Measurements from ENCODE around the gene SNAPIN.
A peak's percentile ranks its signal among the peaks of the same experiment; 100 is the strongest.
"Not testable (repeated sequence)": the region's sequence is repeated elsewhere in the genome, so short reads cannot be mapped to it uniquely, and the experiment has no call there.

Gene SNAPIN

DNA sequence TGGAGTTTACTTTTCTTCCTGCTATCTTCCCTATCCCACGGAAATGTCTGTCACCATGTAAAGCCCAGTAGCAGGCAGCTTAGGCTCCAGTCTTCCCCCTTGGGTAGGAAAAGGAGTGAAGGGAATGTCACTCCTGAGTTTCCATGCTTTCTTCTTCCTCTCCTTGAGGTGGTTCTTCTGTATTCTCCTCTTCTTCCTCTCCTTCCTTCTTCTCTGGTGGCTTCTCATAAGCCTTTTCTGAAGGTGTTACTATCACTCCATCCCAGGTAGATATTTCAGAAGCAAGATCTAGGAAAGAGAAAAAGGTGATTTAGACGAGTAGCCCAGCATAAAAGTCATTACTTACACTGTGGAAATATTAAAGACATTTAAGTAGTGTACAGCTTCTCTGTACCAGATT lies 3.8 kb downstream of the SNAPIN start:
- H3K36me3 ChIP-seq (replicated peaks; ENCODE audit: low read depth, low read length) = peaks cover 57% of the 10 kb centered on the region
- H4K20me1 ChIP-seq (ENCODE audit: insufficient read depth, low read length) = no peaks in the 10 kb centered on the region

DNA sequence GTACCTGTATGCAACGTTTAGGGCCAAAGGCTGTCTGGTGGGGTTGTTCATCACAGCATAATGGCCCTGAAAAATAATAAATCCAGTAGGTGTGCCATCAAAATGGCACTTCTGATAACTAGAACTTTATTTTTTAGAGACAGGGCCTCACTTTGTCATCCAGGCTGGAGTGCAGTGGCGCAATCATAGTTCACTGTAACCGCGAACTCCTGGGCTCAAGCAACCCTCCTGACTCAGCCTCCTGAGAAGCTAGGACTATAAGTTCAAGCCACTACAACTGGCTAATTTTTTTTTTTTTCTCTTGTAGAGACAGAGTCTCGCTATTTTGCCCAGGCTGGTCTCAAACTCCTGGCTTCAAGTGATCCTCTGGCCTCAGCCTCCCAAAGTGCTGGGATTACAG lies 4.7 kb downstream of the SNAPIN start:
- no peak overlapping the region for H3K4me3 ChIP-seq (ENCODE audit: low read length)
- no peak overlapping the region for H3K27ac ChIP-seq (ENCODE audit: low read length)
- H3K9me3 ChIP-seq (ENCODE audit: insufficient read depth, low read length) = no peaks in the 10 kb centered on the region
- H3K4me2 ChIP-seq (ENCODE audit: low read length) = no peak overlapping the region
- H3K36me3 ChIP-seq (replicated peaks; ENCODE audit: low read depth, low read length) = peaks cover 67% of the 10 kb centered on the region
- TF ChIP-seq, protein P1, sequence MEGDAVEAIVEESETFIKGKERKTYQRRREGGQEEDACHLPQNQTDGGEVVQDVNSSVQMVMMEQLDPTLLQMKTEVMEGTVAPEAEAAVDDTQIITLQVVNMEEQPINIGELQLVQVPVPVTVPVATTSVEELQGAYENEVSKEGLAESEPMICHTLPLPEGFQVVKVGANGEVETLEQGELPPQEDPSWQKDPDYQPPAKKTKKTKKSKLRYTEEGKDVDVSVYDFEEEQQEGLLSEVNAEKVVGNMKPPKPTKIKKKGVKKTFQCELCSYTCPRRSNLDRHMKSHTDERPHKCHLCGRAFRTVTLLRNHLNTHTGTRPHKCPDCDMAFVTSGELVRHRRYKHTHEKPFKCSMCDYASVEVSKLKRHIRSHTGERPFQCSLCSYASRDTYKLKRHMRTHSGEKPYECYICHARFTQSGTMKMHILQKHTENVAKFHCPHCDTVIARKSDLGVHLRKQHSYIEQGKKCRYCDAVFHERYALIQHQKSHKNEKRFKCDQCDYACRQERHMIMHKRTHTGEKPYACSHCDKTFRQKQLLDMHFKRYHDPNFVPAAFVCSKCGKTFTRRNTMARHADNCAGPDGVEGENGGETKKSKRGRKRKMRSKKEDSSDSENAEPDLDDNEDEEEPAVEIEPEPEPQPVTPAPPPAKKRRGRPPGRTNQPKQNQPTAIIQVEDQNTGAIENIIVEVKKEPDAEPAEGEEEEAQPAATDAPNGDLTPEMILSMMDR (IDR thresholded peaks at IDR 0.05; ENCODE audit: low read depth, low read length) = no peak
- no peak for TF ChIP-seq EZH2phosphoT487 (IDR thresholded peaks at IDR 0.05; ENCODE audit: low read depth)
- peaks cover 8% of the 10 kb centered on the region for H3K4me1 ChIP-seq (ENCODE audit: low read length)
- peaks cover 26% of the 10 kb centered on the region for H3K79me2 ChIP-seq (ENCODE audit: low read length)
- H4K20me1 ChIP-seq (ENCODE audit: insufficient read depth, low read length) = no peaks in the 10 kb centered on the region
- no peak overlapping the region for H2AFZ ChIP-seq (ENCODE audit: low read depth, low read length)
- no peak overlapping the region for H3K9ac ChIP-seq (ENCODE audit: low read length)
- no peaks in the 10 kb centered on the region for H3K27me3 ChIP-seq (ENCODE audit: low read depth, low read length)

More for the DNA sequence above, 3.8 kb downstream of the SNAPIN start:
- Histone ChIP-seq H3K9ac (ENCODE audit: low read length) (no peak overlapping the region), H3K4me1 (ENCODE audit: low read length) (peaks cover 13% of the 10 kb centered on the region), H3K9me3 (ENCODE audit: insufficient read depth, low read length) (no peaks in the 10 kb centered on the region), H3K4me2 (ENCODE audit: low read length) (no peak overlapping the region), H3K27ac (ENCODE audit: low read length) (no peak overlapping the region), H3K27me3 (ENCODE audit: low read depth, low read length) (no peaks in the 10 kb centered on the region), H3K79me2 (ENCODE audit: low read length) (peaks cover 16% of the 10 kb centered on the region), H2AFZ (ENCODE audit: low read depth, low read length) (no peak overlapping the region), H3K4me3 (ENCODE audit: low read length) (no peak overlapping the region)
- TF ChIP-seq, protein P1 (IDR thresholded peaks at IDR 0.05; ENCODE audit: low read depth, low read length) = no peak
- TF ChIP-seq EZH2phosphoT487 (IDR thresholded peaks at IDR 0.05; ENCODE audit: low read depth) = no peak

GRCh38 chr1:153667439-153667838 lies 8.9 kb downstream of the SNAPIN start:
- no peak overlapping the region for H2AFZ ChIP-seq (ENCODE audit: low read depth, low read length)
- peaks cover 70% of the 10 kb centered on the region for H3K36me3 ChIP-seq (replicated peaks; ENCODE audit: low read depth, low read length)
- H3K9ac ChIP-seq (ENCODE audit: low read length) = no peak overlapping the region
- no peak overlapping the region for H3K27ac ChIP-seq (ENCODE audit: low read length)
- no peak overlapping the region for H3K4me2 ChIP-seq (ENCODE audit: low read length)
- no peak for TF ChIP-seq EZH2phosphoT487 (IDR thresholded peaks at IDR 0.05; ENCODE audit: low read depth)
- TF ChIP-seq, protein P1 (IDR thresholded peaks at IDR 0.05; ENCODE audit: low read depth, low read length) = no peak
- H3K4me1 ChIP-seq (ENCODE audit: low read length) = peaks cover 9% of the 10 kb centered on the region
- no peaks in the 10 kb centered on the region for H3K27me3 ChIP-seq (ENCODE audit: low read depth, low read length)
- H3K79me2 ChIP-seq (ENCODE audit: low read length) = peaks cover 36% of the 10 kb centered on the region
- no peaks in the 10 kb centered on the region for H3K9me3 ChIP-seq (ENCODE audit: insufficient read depth, low read length)
- no peak overlapping the region for H3K4me3 ChIP-seq (ENCODE audit: low read length)
- no peaks in the 10 kb centered on the region for H4K20me1 ChIP-seq (ENCODE audit: insufficient read depth, low read length)

DNA sequence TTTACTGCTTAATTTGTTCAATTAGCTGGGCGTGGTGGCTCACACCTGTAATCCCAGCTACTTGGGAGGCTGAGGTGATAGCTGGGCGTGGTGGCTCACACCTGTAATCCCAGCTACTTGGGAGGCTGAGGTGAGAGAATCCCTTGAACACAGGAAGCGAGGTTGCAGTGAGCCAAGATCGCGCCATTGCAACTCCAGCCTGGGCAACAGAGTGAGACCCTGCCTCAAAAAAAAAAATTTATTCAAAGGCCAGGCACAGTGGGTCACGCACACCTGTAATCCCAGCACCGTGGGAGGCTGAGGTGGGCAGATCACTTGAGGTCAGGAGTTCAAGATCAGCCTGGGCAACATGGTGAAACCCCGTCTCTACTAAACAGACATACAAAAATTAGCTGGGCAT lies 10.2 kb downstream of the SNAPIN start:
- H3K9ac ChIP-seq (ENCODE audit: low read length); H3K4me2 ChIP-seq (ENCODE audit: low read length); H3K4me1 ChIP-seq (ENCODE audit: low read length); H4K20me1 ChIP-seq (ENCODE audit: insufficient read depth, low read length); H3K27me3 ChIP-seq (ENCODE audit: low read depth, low read length); H2AFZ ChIP-seq (ENCODE audit: low read depth, low read length); H3K4me3 ChIP-seq (ENCODE audit: low read length); H3K27ac ChIP-seq (ENCODE audit: low read length); H3K9me3 ChIP-seq (ENCODE audit: insufficient read depth, low read length): not testable (repeated sequence)
- Histone ChIP-seq H3K79me2 (ENCODE audit: low read length) (peaks cover 36% of the 10 kb centered on the region), H3K36me3 (replicated peaks; ENCODE audit: low read depth, low read length) (peaks cover 58% of the 10 kb centered on the region)

DNA sequence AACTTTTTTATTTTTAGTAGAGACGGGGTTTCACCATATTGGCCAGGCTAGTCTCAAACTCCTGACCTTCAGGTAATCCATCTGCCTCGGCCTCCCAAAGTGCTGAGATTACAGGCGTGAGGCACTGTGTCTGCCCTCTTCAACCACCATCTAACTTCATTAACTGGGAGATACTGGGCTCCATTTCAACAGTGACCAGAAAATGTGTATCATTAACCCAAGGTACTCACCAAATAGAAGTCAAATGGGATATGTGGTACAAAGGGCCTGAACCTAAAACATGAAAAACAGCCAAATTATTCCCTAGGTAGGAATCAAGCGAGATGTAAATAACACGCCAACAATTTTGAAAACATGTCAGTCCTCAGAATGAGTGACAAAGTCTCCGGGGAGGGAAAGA lies 11.1 kb downstream of the SNAPIN start:
- Histone ChIP-seq H3K79me2 (ENCODE audit: low read length) (peaks cover 36% of the 10 kb centered on the region), H3K36me3 (replicated peaks; ENCODE audit: low read depth, low read length) (peaks cover 49% of the 10 kb centered on the region), H3K9ac (ENCODE audit: low read length) (peak overlapping the region; percentile 94), H3K4me2 (ENCODE audit: low read length) (peak overlapping the region; percentile 94), H3K4me1 (ENCODE audit: low read length) (peaks cover 9% of the 10 kb centered on the region), H3K9me3 (ENCODE audit: insufficient read depth, low read length) (no peaks in the 10 kb centered on the region), H3K4me3 (ENCODE audit: low read length) (peak overlapping the region; percentile 95), H3K27ac (ENCODE audit: low read length) (no peak overlapping the region), H2AFZ (ENCODE audit: low read depth, low read length) (no peak overlapping the region), H3K27me3 (ENCODE audit: low read depth, low read length) (no peaks in the 10 kb centered on the region), H4K20me1 (ENCODE audit: insufficient read depth, low read length) (no peaks in the 10 kb centered on the region)
- TF ChIP-seq EZH2phosphoT487 (IDR thresholded peaks at IDR 0.05; ENCODE audit: low read depth) = no peak
- TF ChIP-seq, protein P1 (IDR thresholded peaks at IDR 0.05; ENCODE audit: low read depth, low read length) = no peak

Data from OCI-LY3 (cell line).